RWPE1 (cell line): ENCODE data around the gene RUNDC3A.

ENCODE experiments used
- CTCF ChIA-PET: fragments of 350-600 bp; sonication (Branson Sonifier 250); formaldehyde crosslinking; extraction: SDS; loops from one replicate; lab custom pipeline; 2021; lab: Yijun Ruan, JAX
- POLR2A ChIA-PET: fragments of 400-600 bp; formaldehyde crosslinking; extraction: SDS; loops from one replicate; lab custom pipeline; 2020; ENCODE audit warnings: antibody characterized with exemption; ENCODE audit not compliant: low non-redundant PET; lab: Yijun Ruan, JAX
- DNase-seq: peaks from one replicate; pipeline ENCODE4 v3.0.0; 2012; ENCODE audit warnings: low spot score
- H3K27ac ChIP-seq: fragments of 450-650 bp; 2 replicates; pipeline ENCODE4 v1.5.1; 2017
- CTCF ChIP-seq: fragments of 450-650 bp; conservative IDR thresholded peaks from 2 replicates; pipeline ENCODE4 v1.5.1; 2017; ENCODE audit warnings: low read depth, mild to moderate bottlenecking

RUNDC3A gene

DNA sequence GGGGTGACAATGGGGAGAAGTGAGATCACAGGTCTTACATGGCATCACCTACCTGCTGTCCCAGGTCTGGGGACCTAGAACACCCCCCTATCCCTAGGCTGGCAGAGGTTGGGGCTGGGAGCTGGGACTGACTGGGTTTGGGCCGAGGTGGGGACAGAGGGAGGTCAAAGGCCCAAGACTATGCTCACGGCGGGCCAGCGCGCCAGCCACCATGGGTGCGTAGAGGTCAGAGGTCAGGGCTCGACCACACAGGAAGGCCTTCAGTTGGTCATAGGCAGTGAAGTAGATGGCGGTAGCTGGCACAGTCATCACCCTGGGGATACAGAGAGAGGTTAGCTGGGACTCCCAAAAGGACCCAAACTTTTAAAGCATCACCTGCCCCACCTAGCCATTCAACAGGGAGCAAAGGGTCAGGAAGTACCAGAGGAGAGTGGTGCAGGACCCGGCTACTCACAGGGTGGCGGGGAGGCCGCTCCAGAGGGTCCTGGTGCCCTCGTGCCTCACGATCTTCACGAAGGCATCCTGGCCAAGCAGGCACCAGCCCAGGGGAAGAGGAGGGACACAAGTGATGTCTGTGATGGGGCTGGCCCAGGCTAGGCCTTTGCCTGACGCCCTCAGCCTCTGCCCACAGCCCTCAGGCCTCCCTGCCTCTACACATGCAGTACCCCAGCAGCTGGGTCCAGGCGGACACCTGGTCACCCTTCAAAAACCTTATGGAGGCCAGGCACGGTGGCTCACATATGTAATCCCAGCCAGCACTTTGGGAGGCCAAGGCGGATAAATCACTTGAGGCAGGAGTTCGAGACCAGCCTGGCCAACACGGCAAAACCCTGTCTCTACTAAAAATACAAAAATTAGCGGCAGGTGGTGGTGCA, 13.1 kb downstream of the RUNDC3A start:
- DNase-seq = no peak
- TF ChIP-seq CTCF = no peak
- peak overlapping the region; percentile 3; the same call in 1 of the 2 replicates for H3K27ac ChIP-seq
- ChIA-PET POLR2A (no interaction called here), CTCF (interaction anchor here (0.6 kb wide), 1 partner anchor 103 kb away, joined by 4 read pairs; no protein-coding TSS in a partner anchor)

GRCh38 chr17:44322236-44322895, 14.0 kb downstream of the RUNDC3A start:
- ChIA-PET CTCF (no interaction called here), POLR2A (no interaction called here)
- DNase-seq = no peak

GRCh38 chr17:44323359-44324091, 15.1 kb downstream of the RUNDC3A start:
- H3K27ac ChIP-seq = peak overlapping the region; percentile 99
- POLR2A ChIA-PET = no interaction called here
- no peak for DNase-seq

More at GRCh38 chr17:44322236-44322895, 14.0 kb downstream of the RUNDC3A start:
- H3K27ac ChIP-seq = peak overlapping the region; percentile 99
- TF ChIP-seq CTCF = no peak

GRCh38 chr17:44324092-44324570, 15.7 kb downstream of the RUNDC3A start:
- TF ChIP-seq CTCF = no peak
- CTCF ChIA-PET = interaction anchor here (1.0 kb wide), 2 partner anchors 27 to 105 kb away, joined by 3 to 5 read pairs; no protein-coding TSS in a partner anchor
- no peak for DNase-seq
- POLR2A ChIA-PET = no interaction called here
- peak overlapping the region; percentile 99 for H3K27ac ChIP-seq

More at GRCh38 chr17:44323359-44324091, 15.1 kb downstream of the RUNDC3A start:
- no peak for TF ChIP-seq CTCF
- CTCF ChIA-PET = interaction anchor here (1.0 kb wide), 1 partner anchor 27 kb away, joined by 3 read pairs; no protein-coding TSS in a partner anchor

DNA sequence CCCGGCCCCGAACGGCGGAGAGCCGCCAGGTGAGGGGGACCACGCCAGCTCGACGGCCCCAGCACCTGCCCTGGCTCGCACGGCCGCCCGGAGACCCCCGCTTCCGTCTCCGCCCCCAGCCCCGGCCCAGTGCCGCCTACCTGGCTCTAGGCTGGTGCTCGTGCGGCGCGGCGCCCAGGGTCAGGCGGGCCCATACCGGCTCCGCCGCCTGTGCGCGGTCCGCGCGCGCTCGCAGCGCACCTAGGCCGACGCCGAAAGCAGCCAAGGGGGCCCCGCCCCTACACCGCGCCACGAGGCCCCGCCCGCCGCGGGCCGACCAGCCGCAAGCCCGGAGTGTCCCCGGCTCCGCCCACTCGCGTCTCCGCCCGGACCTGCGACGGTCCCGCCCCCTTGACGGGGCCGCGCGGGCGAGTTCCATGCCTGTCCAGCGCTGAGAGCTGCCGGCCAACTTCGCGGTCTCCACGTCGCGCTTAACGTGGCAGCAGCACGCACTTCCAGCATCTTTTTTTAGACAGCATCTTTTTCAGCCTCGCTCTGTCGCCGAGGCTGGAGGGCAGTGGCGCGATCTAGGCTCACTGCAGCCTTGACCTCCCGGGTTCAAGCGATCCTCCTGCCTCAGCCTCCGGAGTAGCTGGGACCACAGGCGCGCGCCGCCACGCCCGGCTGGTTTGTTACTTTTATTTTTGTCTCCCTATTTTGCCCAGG, 16.3 kb downstream of the RUNDC3A start, which contains the start of gene SLC25A39:
SLC25A39 (minus strand) TSS at position 253 of the 705 bp plus-strand sequence. CDS start 1,261 bp downstream, outside the sequence.
- DNase-seq = peak; percentile 88
- H3K27ac ChIP-seq = peak within 1 kb of the TSS; percentile 99
- ChIA-PET CTCF (interaction anchor here (0.6 to 1.0 kb wide), 3 partner anchors 26 to 106 kb away, joined by 3 to 5 read pairs (median 3); no protein-coding TSS in a partner anchor), POLR2A (interaction anchor here (0.5 to 1.0 kb wide), 4 partner anchors 100 to 138 kb away, joined by 3 to 4 read pairs (median 4); partner anchors contain the start of gene TMUB2)
- no peak for TF ChIP-seq CTCF
